Calu3 (cell line): ENCODE data around the gene SYTL4. TPM values are rescaled to one million over a fixed set of nuclear protein-coding genes. Genes with fewer than 3 reads are reported as not detected.
A peak's percentile ranks its signal among the peaks of the same experiment; 100 is the strongest.

ENCODE experiments used
- BruUV-seq: library from RNA; stranded (reverse); fragments of 400-500 nt; replicated peaks from 2 replicates; lab custom pipeline; 2021; lab: Mats Ljungman, UMichigan
- CTCF ChIA-PET: fragments of 300-600 bp; sonication (Branson Sonifier 250); formaldehyde crosslinking; loops from one replicate; lab custom pipeline; 2022; ENCODE audit warnings: antibody characterized with exemption; lab: Charles Lee
- DNase-seq: peaks from one replicate; pipeline ENCODE4 v3.0.0; 2022
- H3K27ac Mint-ChIP-seq: one replicate; pipeline ENCODE4 v1.8.0; 2022; ENCODE audit warnings: mixed read lengths; ENCODE audit not compliant: unreplicated experiment
- H3K27me3 Mint-ChIP-seq: one replicate; pipeline ENCODE4 v1.8.0; 2022; ENCODE audit warnings: mixed read lengths; ENCODE audit not compliant: unreplicated experiment
- H3K36me3 Mint-ChIP-seq: one replicate; pipeline ENCODE4 v1.8.0; 2022; ENCODE audit warnings: mild to moderate bottlenecking, moderate library complexity, mixed read lengths; ENCODE audit not compliant: insufficient read depth, unreplicated experiment
- H3K4me1 Mint-ChIP-seq: one replicate; pipeline ENCODE4 v1.8.0; 2022; ENCODE audit warnings: mild to moderate bottlenecking, low read depth, mixed read lengths; ENCODE audit not compliant: unreplicated experiment
- H3K4me3 Mint-ChIP-seq: one replicate; pipeline ENCODE4 v1.8.0; 2022; ENCODE audit warnings: mild to moderate bottlenecking, low read depth, moderate library complexity, mixed read lengths; ENCODE audit not compliant: unreplicated experiment
- H3K9me3 Mint-ChIP-seq: one replicate; pipeline ENCODE4 v1.8.0; 2022; ENCODE audit warnings: low read depth, mixed read lengths; ENCODE audit not compliant: unreplicated experiment
- CTCF ChIP-seq: fragments of 200-600 bp; IDR thresholded peaks from one replicate; pipeline ENCODE4 v1.8.0; 2022; ENCODE audit warnings: antibody characterized with exemption; ENCODE audit not compliant: unreplicated experiment
- intact Hi-C: fragments of 100-400 bp; cut with micrococcal nuclease; formaldehyde crosslinking; loops from one replicate; pipeline ENCODE4 v1.10.0; 2022; ENCODE audit not compliant: unreplicated experiment
- total RNA-seq: library from RNA; stranded (reverse); gene quantifications from 2 replicates; pipeline ENCODE4 v1.2.3, GENCODE V29; 2022

SYTL4 gene
- total RNA-seq, 1 experiment from 2014 or later, result 17.3 TPM

GRCh38 chrX:100636321-100636991 lies 95.5 kb downstream of the SYTL4 start, which contains the start of gene TSPAN6:
TSPAN6 (minus strand) TSS chrX:100636806; CDS start chrX:100636694, 112 bp downstream.
- peak; percentile 90 for DNase-seq
- intact Hi-C loops, result loop anchor here (1.0 kb wide), 1 partner anchor 21 kb away; no protein-coding TSS in a partner anchor
- H3K27ac Mint-ChIP-seq, result peak within 1 kb of the TSS; percentile 64
- CTCF ChIA-PET, result interaction anchor here (0.8 to 2.4 kb wide), 6 partner anchors 13 to 132 kb away, joined by 3 to 31 read pairs (median 8); no protein-coding TSS in a partner anchor
- TF ChIP-seq CTCF, result peak; percentile 44
- peaks cover 24% of the 10 kb centered on the region for H3K36me3 Mint-ChIP-seq
- TSS peak; percentile 60 for BruUV-seq
- no peaks in the 10 kb centered on the region for H3K27me3 Mint-ChIP-seq
- H3K4me3 Mint-ChIP-seq, result peak within 1 kb of the TSS; percentile 74
- no peaks in the 10 kb centered on the region for H3K9me3 Mint-ChIP-seq
- H3K4me1 Mint-ChIP-seq, result peaks cover 4% of the 10 kb centered on the region

GRCh38 chrX:100635989-100636320 lies 96.0 kb downstream of the SYTL4 start:
- Mint-ChIP-seq H3K9me3 (no peaks in the 10 kb centered on the region), H3K4me3 (peak overlapping the region; percentile 74), H3K27ac (peak overlapping the region; percentile 64), H3K36me3 (peaks cover 24% of the 10 kb centered on the region), H3K4me1 (no peaks in the 10 kb centered on the region), H3K27me3 (no peaks in the 10 kb centered on the region)
- no peak for TF ChIP-seq CTCF
- no peak for DNase-seq
- CTCF ChIA-PET, result interaction anchor here (1.1 to 2.4 kb wide), 3 partner anchors 18 to 35 kb away, joined by 4 to 31 read pairs (median 11); no protein-coding TSS in a partner anchor
- intact Hi-C loops, result loop anchor here (1.0 kb wide), 1 partner anchor 21 kb away; no protein-coding TSS in a partner anchor
- BruUV-seq, result no TSS peak

- no peaks in the 10 kb centered on the region for H3K9me3 Mint-ChIP-seq
- no peaks in the 10 kb centered on the region for H3K27me3 Mint-ChIP-seq
- H3K36me3 Mint-ChIP-seq, result peaks cover 24% of the 10 kb centered on the region
- intact Hi-C loops, result no loop called here
- DNase-seq, result no peak
- TF ChIP-seq CTCF, result no peak
- no peaks in the 10 kb centered on the region for H3K4me1 Mint-ChIP-seq
- H3K27ac Mint-ChIP-seq, result no peak overlapping the region
- no TSS peak for BruUV-seq
- peak overlapping the region; percentile 74 for H3K4me3 Mint-ChIP-seq
- CTCF ChIA-PET, result no interaction called here
Observed at GRCh38 chrX:100635040-100635439, 96.9 kb downstream of the SYTL4 start.

GRCh38 chrX:100625985-100626491 lies 105.9 kb downstream of the SYTL4 start:
- H3K27ac Mint-ChIP-seq, result no peak overlapping the region
- intact Hi-C loops, result no loop called here
- no peaks in the 10 kb centered on the region for H3K27me3 Mint-ChIP-seq
- no peaks in the 10 kb centered on the region for H3K4me1 Mint-ChIP-seq
- no peaks in the 10 kb centered on the region for H3K9me3 Mint-ChIP-seq
- no TSS peak for BruUV-seq
- no peaks in the 10 kb centered on the region for H3K36me3 Mint-ChIP-seq
- H3K4me3 Mint-ChIP-seq, result no peak overlapping the region
- no peak for DNase-seq
- CTCF ChIA-PET, result no interaction called here
- TF ChIP-seq CTCF, result no peak

Other genes with a start within 250 kb of the SYTL4 start
- gene TNMD, start 147.2 kb downstream of the SYTL4 start, total RNA-seq, result not detected in 2 replicates
- 69.1 and 70.6 TPM in 2 replicates for gene TSPAN6, start 95.3 kb downstream of the SYTL4 start, total RNA-seq
- 31.5 and 45.4 TPM in 2 replicates for gene SRPX2, start 87.9 kb downstream of the SYTL4 start, total RNA-seq
- 66.3 and 67.2 TPM in 2 replicates for gene CSTF2, start 88.3 kb upstream of the SYTL4 start, total RNA-seq
- not detected in 2 replicates for gene NOX1, start 142.2 kb upstream of the SYTL4 start, total RNA-seq
- 0.33 and 0.83 TPM in 2 replicates for gene XKRX, start 196.8 kb upstream of the SYTL4 start, total RNA-seq
- not detected in 2 replicates for gene ARL13A, start 237.6 kb upstream of the SYTL4 start, total RNA-seq